Lower lobe of right lung (tissue), 2 donors: ENCODE results near the gene COX7A2L. TPM values are rescaled to one million over a fixed set of nuclear protein-coding genes. Genes with fewer than 3 reads are reported as not detected.

Source experiments
- ATAC-seq, 2 donors: fragments of 200-7000 bp; cut with Tn5 transposase; one replicate each; pipeline ENCODE4 v1.9.1; 2020 to 2022; ENCODE audit warnings: mild to moderate bottlenecking in 2 of 2, moderate library complexity in 2 of 2
- DNase-seq: peaks from one replicate; pipeline ENCODE4 v3.0.0-alpha.2; 2020
- H3K27ac ChIP-seq: fragments of 200-600 bp; one replicate; pipeline ENCODE4 v1.8.0; 2022
- H3K27me3 ChIP-seq: fragments of 200-600 bp; one replicate; pipeline ENCODE4 v1.8.0; 2022; ENCODE audit warnings: low read depth
- H3K36me3 ChIP-seq: fragments of 200-600 bp; one replicate; pipeline ENCODE4 v1.8.0; 2022; ENCODE audit warnings: mild to moderate bottlenecking
- H3K4me1 ChIP-seq: fragments of 200-600 bp; one replicate; pipeline ENCODE4 v1.8.0; 2022
- H3K4me3 ChIP-seq: fragments of 200-600 bp; one replicate; pipeline ENCODE4 v1.8.0; 2022; ENCODE audit warnings: mild to moderate bottlenecking
- H3K9me3 ChIP-seq: fragments of 200-600 bp; one replicate; pipeline ENCODE4 v1.8.0; 2022
- CTCF ChIP-seq: fragments of 200-600 bp; IDR thresholded peaks from one replicate; pipeline ENCODE4 v1.8.0; 2022; ENCODE audit warnings: antibody characterized with exemption, mild to moderate bottlenecking
- intact Hi-C: fragments of 100-400 bp; cut with DNase I; formaldehyde crosslinking; loops from one replicate; pipeline ENCODE4 v1.11.0; 2022
- total RNA-seq: library from RNA; stranded (reverse); fragmentation: NEBNext Ultra II Directional; extraction: Animal tissue kit (Norgen Biotek cat#: 25700); gene quantifications from one replicate; pipeline ENCODE4 v1.2.1, GENCODE V29; 2021
- donor health status: DM: no; HTN: yes; CAD: no; lungs with severe emphysema.

COX7A2L gene
- total RNA-seq, 1 donor from 2014 or later, result 89.4 TPM

DNA sequence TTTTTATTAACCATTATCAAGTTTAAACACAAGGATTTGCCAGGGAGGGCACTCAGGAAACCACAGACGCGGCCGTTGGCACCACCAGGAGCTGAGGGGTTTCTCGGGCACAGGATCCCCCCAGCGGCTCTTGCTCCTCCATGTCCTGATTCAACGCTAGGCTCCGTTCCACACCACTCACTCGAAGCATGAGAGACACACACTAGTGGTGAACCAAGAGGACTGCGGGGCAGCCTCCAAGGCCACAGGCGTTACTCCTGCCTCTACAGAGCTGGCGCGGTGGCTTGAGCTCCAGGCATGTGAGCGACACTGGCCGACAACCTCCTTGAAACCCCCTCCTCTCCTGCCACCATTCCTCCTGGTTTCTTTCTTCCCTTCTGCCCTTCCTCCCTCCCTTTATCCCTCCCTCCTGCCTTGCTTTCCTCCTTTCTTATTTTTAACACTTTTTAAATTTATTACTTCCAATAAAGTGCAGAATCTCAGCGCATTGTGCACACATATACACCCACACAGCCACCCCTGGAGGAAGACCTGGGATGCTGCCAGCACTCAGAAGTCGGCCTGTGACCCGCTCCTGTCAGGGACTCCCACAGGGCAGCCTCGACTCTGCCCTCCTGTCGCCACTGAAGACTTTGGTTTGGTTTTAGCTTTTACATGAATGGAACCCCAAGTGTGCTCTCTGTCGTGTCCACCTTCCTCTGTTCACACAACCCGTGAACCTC lies 21.7 kb downstream of the COX7A2L start:
- H3K27ac ChIP-seq, result no peak overlapping the region
- peaks cover 40% of the 10 kb centered on the region for H3K36me3 ChIP-seq
- DNase-seq (no peak), ATAC-seq (no peak)
- intact Hi-C loops, result no loop called here
- no peak for TF ChIP-seq CTCF
- H3K9me3 ChIP-seq, result no peaks in the 10 kb centered on the region
- no peak overlapping the region for H3K4me3 ChIP-seq
- peaks cover 12% of the 10 kb centered on the region for H3K4me1 ChIP-seq
- H3K27me3 ChIP-seq, result no peaks in the 10 kb centered on the region

GRCh38 chr2:42338567-42339190 lies 22.3 kb downstream of the COX7A2L start:
- Histone ChIP-seq H3K9me3 (no peaks in the 10 kb centered on the region), H3K27ac (no peak overlapping the region), H3K36me3 (peaks cover 42% of the 10 kb centered on the region), H3K4me1 (peaks cover 12% of the 10 kb centered on the region), H3K27me3 (no peaks in the 10 kb centered on the region), H3K4me3 (no peak overlapping the region)
- intact Hi-C loops, result no loop called here
- no peak for TF ChIP-seq CTCF
- no peak for DNase-seq
- no peak for ATAC-seq

- H3K36me3 ChIP-seq, result peaks cover 48% of the 10 kb centered on the region
- H3K27me3 ChIP-seq, result no peaks in the 10 kb centered on the region
- intact Hi-C loops, result no loop called here
- peaks cover 11% of the 10 kb centered on the region for H3K4me1 ChIP-seq
- DNase-seq, result no peak
- no peak overlapping the region for H3K27ac ChIP-seq
- no peaks in the 10 kb centered on the region for H3K9me3 ChIP-seq
- H3K4me3 ChIP-seq, result no peak overlapping the region
- TF ChIP-seq CTCF, result no peak
- ATAC-seq, result no peak
Measured at GRCh38 chr2:42337846-42338566, 23.0 kb downstream of the COX7A2L start.

DNA sequence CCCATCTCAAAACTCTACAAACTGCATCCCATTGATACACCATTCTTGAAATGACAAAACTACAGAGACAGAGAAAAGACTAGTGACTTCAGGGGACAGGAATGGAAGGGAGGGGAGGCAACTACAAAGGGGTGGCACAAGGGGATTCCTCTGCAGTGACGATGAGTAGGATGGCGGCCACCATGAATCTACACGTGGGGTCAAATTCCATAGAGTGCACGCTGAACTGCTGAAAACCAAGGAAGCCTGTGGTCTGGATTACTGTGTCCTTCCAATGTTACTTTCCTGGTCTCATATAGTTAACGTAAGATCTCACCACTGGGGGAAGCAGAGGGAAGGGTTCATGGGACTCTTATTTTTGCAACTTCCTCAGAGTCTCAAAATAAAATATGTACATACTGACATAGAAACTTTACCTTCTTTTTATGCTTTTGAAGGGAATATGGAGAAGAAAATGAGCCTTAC lies 23.6 kb downstream of the COX7A2L start:
- H3K4me3 ChIP-seq, result no peak overlapping the region
- H3K27ac ChIP-seq, result no peak overlapping the region
- peaks cover 54% of the 10 kb centered on the region for H3K36me3 ChIP-seq

More for the DNA sequence above, 23.6 kb downstream of the COX7A2L start:
- TF ChIP-seq CTCF, result no peak
- Histone ChIP-seq H3K9me3 (no peaks in the 10 kb centered on the region), H3K27me3 (no peaks in the 10 kb centered on the region), H3K4me1 (peaks cover 5% of the 10 kb centered on the region)
- no peak for DNase-seq
- no peak for ATAC-seq
- intact Hi-C loops, result no loop called here
